ENCODE data around the gene SYT1.
"Not testable (repeated sequence)": the region's sequence is repeated elsewhere in the genome, so short reads cannot be mapped to it uniquely, and the experiment has no call there.

The SYT1 gene

DNA sequence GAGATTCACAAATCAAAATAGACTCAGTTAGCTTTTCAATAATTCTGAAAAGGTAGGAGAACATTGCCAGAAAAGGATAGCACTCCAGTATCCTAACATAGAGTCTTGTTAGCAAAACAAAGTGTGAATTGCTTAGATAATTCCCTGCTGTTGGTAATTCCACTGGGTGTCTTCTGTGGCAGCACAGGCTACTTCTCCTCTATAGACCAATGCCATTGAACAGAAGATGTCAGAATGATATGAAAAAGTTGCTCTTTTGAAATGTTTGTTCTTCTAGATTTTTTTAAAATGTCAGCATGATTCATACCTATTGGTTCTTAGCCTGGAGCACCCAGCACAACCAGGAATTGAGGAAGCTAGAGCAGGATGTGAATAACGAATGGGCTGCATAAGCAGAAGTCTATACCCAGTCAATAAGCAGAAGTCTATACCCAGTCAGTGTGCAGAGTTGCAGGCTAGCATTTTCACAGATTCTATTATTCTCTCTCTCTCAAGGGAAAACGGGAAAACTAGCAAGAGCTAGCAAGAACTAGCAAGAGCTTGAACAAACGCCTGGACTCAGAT is 112.8 kb downstream of the SYT1 start:
- no peak for DNase-seq

DNA sequence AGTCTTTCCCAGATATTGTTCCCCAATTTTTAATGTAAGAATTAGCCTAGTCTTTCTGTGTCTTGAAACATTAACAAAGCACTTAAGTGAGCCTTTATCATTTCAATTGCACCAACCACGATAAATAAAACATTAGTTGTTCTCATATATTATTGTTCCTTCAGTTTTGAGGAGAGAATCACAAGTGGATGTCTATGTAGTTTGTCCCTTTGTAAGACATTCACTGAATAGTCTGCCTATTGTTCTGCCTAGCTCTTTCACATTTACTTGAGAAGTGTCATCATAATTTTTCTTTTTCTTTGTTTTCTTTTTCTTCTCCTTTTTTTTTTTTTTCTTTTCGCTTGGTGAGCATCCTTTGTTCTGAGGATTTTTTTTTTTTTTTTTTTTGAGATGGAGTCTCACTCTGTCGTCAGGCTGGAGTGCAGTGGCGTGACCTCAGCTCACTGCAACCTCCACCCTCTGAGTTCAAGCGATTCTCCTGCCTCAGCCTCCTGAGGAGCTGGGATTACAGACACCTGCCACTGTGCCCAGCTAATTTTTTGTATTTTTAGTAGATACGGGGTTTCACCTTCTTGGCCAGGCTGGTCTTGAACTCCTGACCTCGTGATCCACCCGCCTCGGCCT is 129.7 kb downstream of the SYT1 start:
- no peak for DNase-seq

DNA sequence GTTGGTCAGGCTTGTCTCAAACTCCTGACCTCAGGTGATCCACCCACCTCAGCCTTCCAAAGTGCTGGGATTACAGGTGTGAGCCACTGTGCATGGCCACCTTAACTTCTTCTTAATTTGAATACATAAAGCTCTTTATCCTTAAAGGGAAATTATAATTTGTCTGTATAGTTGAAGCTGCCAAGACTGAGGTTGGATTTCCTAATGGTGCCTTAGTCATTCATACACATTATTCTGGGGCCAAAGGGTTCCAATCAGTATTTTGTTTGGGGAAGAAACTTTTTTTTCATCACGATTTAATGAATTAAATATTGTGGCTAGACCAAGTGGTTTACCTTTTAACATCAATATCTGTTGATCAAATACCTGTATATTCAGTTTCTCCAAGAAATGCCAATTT is 135.9 kb downstream of the SYT1 start:
- no peak for DNase-seq

DNA sequence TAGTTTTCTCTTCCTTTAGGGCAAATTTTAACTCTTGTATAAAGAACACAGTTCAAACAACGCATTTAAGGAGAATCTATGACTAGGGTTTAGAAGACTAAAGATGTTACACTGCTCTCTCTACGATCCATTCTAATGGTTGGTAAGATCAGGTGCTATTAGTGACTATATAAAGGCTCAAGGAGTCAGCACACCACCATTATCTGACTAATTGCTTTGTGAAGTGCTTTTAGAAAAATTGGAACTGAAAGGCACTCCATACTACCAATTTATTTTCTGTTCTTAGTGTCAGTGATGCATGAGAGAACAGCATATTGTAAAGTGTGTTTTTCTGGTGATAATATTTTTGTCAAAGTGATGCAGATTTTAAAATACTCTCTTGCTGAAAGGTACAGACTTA is 136.8 kb downstream of the SYT1 start:
- no peak for DNase-seq

DNA sequence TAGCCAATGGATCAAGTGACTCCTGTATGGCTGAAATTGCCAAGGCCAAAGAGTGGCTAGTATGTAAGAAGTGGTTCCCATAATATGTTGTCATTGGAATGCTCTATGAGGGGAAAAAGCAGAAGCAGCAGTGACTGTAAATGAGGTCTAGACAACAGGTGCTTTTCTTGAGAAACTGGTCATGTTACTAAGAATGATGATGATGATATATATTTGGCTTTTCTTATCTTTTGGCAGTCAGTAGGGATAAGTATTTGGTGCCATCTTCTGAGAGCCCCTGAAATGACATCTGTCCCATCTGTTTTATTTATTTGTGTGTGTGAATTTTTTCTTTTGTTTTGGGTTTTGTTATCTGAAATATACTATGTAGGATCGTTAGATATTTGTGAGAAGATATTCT is 141.7 kb downstream of the SYT1 start:
- DNase-seq = no peak

DNA sequence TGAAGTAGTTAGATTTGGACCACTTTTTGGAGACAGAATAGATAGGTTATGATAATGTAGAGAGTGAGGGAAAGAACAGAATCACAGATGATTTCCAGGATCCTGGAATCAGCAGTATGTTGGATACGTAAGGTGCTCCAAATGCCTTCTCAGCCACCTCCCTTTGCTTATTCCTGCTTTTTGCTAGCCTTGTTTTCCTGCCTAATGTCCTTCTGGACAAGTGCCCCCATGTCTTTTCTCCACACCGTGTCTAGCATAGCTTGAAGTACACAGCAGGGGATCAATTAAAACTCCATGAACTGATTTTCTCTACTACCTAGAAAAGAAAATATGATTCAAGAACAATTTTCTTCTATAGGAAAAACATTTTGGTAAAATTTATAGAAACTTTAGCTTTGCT is 144.0 kb downstream of the SYT1 start:
- DNase-seq = no peak

DNA sequence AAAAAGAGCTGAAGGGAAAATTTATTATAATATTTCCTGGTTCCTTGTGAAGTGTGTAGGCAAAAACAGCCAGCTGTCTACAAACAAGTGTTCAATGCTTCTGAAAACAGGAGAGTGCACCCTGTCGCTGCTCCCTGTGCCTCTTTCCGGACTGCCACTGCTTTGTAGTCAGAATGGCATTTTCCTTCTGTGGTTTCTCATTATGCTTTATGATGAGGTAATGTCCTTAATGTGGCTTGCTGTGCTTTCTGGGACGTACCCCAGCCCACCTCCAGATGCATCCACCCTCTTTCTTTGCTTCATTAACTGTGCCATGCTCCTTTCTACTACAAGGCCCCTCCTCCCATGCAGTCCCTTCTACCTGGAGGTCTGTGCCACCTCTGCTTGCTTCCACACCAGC is 148.1 kb downstream of the SYT1 start:
- no peak for DNase-seq

DNA sequence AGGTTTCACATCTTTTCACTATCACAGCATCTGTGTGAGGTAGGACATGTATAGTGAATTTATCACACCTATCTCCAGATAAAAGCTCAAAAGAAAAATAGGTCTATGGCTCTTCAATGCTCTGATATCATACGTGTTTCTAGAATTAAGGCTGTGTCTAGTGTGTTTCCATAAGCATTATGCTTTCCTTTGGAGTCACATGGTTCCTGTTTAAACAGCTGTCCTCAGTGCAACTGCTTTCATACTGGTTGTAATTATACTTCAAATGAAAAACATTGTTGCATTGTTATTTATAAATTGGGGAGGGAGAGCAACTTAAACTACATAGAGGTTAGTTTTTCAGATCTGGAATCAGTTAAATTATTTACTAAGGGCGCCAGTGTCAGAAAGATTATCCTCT is 151.6 kb downstream of the SYT1 start:
- no peak for DNase-seq

DNA sequence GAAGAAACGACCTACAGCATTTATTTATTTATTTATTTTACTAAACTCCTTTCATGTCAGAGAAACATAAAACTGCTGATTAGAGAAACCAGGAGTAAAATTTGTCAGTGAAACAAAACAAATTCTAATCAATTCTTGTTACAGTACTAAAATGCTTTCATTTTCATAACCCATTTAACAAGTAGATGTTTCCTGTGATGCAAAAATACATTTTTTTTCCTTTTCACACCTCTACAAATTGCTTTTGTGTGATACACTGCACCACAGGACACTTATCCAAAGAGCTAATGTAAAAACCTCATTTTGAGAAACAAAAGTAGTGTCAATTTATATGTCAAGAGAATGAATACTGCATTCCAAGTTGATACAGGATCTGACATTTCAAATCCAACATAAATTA is 155.1 kb downstream of the SYT1 start:
- DNase-seq = no peak

DNA sequence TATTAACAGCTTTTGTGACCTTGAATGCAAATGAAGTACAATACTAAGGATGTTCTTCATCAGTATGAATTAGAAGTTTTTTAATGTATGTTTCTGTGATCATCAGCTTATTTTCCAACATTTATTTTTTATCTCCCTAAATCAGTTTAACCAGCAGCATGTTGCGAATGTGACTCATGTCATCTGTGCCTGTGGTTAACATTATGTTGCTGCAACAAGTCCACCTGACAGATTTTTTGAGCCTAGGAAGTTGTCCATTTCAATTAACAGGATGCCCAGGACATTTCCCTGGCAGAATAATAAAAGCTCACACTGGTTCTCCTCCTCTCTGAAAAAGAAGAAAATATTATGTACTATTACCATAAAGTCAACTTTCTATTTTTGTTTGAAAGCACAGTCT is 155.5 kb downstream of the SYT1 start:
- DNase-seq = no peak

DNA sequence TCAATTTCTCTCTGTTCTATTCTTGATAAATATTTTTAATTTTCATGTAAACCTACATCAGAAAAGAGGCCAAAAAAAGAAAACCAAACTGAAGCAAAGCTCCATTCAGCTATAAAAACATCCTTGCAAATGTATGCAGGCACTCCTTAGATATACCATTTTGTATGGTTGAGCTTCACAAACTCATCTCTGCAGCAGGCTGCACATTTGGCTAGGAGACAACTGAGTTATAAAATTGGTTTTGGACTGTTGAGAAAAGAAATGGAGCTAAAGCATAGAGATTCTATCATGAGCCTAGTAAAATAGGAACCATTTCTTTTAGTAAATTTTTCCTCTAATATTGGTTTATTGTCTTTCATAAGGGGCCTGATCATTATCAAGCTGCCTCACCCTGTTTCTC is 156.4 kb downstream of the SYT1 start:
- DNase-seq = no peak

DNA sequence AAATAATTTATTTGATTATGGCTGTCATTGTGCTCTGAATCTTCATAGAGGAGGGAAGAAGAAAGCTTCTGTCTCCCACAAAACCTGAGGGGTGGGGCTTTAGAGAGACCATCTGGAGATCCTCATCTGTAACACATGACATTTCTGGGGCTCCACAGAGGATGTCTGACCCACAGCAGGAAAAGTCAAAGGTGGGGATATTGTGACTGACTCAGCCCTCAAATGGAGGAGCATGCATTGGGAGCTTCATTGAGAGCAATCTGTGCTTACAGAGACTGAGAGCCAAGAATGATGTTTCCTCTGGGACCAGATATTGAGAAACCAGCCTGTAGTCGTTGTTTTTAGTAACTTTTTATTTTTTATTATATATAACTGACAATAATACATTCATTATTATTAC is 158.7 kb downstream of the SYT1 start:
- DNase-seq = no peak

DNA sequence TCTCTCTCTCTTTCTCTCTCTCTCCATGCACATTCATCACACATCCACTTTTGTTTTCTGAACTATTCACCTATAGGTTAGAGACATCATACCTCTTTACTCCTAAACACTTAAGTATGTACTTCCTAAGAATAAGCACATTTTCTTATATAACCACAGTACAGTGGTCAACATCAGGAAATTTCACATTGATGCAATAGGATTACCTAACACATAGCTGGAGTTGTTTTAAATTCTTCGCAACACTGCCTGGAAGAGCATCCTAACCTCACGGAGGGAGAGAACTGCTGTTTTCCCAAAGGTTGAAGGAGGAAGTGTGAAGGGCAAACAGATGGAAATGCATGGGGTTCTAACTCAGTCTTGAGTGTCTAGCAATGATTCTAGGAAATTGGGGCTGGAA is 159.2 kb downstream of the SYT1 start:
- DNase-seq = no peak

DNA sequence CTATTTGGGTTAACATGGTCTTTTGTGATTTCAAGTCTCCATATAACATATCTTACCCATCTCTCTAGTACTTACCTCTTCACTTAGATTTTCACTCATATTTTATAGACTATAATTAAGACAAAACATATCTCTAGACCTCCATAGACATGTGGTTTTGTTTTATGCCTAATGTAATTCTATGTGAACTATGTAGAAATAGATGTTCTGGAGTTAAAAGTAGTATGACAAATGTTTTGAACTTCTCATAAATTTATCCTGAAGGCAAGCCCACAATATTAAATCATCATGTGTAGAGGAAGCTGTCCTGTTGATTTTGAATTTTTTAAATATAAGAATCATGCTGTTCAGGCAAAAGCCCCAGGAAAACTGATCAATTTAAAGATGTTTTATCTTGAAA is 169.2 kb downstream of the SYT1 start:
- DNase-seq = no peak

DNA sequence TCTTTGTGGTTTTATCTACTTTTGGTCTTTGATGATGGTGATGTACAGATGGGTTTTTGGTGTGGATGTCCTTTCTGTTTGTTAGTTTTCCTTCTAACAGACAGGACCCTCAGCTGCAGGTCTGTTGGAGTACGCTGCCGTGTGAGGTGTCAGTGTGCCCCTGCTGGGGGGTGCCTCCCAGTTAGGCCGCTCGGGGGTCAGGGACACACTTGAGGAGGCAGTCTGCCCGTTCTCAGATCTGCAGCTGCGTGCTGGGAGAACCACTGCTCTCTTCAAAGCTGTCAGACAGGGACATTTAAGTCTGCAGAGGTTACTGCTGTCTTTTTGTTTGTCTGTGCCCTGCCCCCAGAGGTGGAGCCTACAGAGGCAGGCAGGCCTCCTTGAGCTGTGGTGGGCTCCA is 180.2 kb downstream of the SYT1 start:
- not testable (repeated sequence) for DNase-seq

DNA sequence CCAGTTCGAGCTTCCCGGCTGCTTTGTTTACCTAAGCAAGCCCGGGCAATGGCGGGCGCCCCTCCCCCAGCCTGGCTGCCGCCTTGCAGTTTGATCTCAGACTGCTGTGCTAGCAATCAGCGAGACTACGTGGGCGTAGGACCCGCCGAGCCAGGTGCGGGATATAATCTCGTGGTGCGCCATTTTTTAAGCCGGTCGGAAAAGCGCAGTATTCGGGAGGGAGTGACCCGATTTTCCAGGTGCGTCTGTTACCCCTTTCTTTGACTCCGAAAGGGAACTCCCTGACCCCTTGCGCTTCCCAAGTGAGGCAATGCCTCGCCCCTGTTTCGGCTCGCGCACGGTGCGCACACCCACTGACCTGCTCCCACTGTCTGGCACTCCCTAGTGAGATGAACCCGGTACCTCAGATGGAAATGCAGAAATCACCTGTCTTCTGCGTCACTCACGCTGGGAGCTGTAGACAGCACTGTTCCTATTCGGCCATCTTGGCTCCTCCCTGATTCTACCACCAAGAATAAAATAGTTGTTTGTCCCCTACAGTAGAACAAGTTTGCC is 180.7 kb downstream of the SYT1 start:
- DNase-seq = not testable (repeated sequence)

DNA sequence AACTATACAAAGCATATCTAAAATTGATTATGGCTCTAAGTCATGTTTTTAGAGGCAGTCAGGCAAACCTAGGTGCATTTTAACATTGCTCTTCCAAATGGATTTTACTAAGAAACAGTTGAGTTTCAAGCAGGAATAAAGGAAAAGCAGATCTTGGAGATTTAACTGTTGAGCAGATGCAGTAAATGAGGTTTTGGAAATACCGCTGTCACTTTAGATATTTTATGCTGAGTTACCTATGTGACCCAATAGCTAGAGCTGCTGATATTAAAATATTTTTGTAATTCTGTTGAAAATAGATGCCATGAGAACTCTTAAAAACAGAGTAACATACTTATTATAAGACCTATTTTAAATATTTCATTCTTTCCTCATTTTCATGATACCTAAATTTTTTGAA is 181.4 kb downstream of the SYT1 start:
- no peak for DNase-seq

DNA sequence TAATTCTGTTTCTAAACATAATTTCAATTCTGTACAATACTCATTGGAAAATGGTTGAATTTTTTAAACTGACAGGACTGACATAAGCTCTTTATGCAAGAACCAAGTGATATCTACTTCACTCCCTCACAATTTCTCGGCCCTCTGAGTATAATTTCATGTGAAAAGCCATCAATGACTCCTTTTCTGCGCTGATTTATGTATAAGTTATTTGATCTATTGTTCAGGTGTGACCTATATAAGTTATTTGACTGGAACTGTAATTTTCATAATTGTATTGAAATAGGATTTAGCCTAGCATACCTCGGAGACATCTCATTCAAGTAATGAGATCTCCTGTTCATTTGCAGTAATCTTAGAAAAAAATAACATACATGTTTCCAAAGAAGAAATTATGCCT is 184.4 kb downstream of the SYT1 start:
- no peak for DNase-seq

DNA sequence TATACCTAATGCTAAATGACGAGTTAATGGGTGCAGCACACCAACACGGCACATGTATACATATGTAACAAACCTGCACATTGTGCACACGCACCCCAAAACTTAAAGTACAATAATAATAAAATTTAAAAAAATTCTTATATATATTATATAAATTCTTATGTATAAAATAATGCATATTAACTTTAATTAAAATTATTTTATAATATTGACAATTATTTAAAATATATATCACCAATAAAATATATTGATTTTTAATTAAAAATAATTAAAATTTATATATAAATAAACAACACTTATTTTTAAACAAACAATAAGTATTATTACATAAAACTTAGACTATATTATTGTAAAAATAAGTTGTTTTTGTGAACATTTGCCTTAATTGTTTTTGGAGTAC is 188.8 kb downstream of the SYT1 start:
- no peak for DNase-seq

DNA sequence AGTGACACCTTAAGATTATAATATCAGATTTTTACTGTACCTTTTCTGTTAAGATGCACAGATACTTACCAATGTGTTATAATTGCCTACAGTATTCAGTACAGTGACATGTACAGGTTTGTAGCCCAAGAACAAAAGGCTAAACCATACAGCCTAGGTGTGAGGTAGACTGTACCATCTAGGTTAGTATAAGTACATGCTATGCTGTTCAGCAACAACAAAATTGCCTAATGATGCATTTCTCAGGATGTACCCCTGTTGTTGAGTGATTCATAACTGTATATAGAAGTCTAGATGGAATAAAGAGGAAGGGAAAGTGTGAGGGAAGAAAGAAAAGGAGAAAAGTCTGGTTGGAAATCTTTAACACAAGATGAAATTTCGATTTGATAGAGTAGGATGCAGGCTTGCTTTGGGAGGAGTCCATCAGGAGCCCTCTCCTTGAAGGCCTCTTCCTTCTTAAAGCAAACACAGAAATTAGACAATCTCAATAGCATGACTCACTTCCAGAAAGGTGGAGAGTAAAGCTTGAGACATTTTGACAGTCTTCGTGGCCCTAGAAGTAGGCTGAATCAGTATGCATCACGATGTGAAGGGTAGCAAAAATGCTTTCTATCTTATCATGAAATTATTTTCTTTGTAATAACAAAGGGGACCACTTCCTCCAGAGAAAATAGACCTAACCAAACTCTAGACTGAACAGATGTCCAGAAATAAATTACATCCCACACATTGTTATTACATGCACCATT is 191.5 kb downstream of the SYT1 start:
- no peak for DNase-seq

DNA sequence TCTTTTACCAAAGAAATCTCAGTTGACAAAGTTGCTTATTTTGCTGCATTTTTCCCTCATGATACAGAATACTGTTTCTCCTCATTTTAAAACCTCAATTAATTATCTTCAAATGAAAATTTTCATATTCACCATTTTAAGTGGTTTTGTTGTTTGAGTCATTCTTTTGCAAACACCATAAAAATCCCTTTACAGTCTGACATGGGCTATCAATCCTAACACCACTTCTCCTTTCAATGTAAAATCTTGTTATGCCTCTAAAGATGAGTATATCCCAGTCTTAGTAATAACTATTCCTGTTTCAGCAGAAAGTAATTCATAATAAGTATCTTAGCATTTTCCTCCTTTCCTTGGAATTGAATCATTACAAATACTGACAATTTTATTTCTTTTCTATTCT is 192.2 kb downstream of the SYT1 start:
- DNase-seq = no peak

DNA sequence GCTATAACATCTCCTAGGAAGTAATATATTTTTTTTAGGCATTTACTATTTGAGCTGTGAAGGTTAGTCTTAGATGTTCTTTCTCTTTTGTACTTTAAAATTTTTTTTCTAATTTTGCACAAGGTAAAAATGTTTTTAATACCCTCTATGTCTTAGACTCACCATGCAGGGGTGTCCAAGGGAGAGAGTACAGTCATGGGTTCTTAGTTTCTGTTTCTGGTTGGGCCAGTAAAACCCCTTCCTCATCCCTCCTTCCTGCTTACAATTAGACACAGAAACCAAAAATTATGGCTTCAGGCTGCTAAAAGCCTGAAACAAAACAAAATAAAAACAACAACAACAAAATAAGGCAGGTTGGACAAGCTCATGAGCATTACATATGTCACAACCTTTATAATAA is 193.0 kb downstream of the SYT1 start:
- no peak for DNase-seq

DNA sequence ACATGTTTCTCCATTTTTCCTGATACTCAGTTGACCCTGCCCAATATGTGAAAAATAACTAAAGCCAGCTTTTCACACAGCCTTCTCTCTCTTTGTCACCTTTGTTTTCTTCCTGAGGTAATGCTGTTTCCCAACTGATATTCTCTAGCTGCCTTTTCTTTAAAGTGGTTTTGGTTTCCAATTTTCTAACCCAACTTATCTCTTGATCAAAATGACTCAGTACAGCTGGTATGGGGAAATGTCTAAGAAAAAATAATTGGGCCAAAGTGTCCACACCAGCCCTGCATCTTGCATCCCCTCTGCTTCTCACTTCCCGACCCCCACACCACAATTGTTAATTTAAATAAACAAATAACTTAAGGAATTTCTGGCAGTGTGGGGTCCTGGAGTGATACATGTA is 193.8 kb downstream of the SYT1 start:
- no peak for DNase-seq

DNA sequence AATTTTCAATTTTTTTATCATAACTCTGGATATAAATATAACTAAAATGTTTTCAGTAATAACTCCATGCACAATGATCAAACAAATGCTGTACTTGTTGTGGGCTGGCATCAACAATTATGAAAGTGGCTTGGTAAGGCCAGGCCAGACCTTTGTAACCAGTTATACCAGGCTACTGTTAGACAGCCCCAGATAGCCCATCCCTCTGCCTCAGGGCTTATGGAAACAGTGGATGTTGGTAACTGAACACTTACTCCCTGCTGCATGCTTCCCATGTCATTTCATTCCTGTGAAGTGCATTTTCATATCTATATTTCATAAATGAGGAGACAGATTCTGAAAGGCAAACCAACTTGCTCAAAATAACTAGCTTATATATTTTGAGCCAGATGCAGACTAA is 195.0 kb downstream of the SYT1 start:
- no peak for DNase-seq

DNA sequence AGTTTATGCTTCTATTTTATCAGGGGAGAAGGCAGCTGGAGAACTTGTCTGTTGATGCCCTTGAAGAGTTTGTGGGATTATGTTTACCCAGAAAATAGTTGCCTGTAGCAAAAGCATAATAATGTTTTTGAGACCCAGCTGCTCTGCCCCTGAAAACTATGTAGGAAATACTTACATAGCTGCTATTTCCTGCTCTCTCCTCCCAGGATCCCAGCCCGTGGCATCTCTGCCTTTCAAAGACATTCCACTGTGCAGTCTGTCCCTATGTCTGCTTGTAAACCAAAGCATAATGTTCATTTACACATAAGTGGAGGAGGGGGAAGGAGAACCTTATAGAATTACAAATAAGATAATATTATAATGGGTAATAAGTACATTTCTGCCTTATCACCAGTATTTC is 198.7 kb downstream of the SYT1 start:
- DNase-seq = no peak
